ENCODE data around the gene TRDN.

DNA sequence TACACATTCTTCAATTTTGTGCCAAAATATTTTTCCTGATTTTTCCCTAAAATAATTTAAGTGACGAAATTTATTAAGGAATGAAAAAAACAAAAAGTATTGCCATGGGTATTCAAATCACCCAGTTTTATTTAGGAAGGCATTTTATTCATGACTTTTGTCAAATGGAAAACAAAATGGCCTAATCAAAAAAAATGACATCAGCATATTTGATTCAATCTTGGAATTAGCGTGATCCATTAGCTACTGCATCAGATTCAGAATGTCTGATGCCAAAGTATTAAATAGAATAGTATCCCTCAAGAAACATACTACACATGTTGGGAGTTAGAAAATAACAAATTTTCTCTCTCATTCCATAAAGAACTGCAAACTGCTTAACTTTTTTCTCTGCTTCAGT, 129.2 kb downstream of the TRDN start:
- TF ChIP-seq, protein P1, sequence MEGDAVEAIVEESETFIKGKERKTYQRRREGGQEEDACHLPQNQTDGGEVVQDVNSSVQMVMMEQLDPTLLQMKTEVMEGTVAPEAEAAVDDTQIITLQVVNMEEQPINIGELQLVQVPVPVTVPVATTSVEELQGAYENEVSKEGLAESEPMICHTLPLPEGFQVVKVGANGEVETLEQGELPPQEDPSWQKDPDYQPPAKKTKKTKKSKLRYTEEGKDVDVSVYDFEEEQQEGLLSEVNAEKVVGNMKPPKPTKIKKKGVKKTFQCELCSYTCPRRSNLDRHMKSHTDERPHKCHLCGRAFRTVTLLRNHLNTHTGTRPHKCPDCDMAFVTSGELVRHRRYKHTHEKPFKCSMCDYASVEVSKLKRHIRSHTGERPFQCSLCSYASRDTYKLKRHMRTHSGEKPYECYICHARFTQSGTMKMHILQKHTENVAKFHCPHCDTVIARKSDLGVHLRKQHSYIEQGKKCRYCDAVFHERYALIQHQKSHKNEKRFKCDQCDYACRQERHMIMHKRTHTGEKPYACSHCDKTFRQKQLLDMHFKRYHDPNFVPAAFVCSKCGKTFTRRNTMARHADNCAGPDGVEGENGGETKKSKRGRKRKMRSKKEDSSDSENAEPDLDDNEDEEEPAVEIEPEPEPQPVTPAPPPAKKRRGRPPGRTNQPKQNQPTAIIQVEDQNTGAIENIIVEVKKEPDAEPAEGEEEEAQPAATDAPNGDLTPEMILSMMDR (IDR thresholded peaks at IDR 0.05) = no peak
- no peak for TF ChIP-seq POLR2A (IDR thresholded peaks at IDR 0.05)

Data from esophagus squamous epithelium (tissue), 4 donors.